GM12878 (cell line): Measurements from ENCODE around the gene TNPO2. TPM values are rescaled to one million over a fixed set of nuclear protein-coding genes. Genes with fewer than 3 reads are reported as not detected.
A peak's percentile ranks its signal among the peaks of the same experiment; 100 is the strongest.

ENCODE experiments used
- ATAC-seq: fragments of 200-7000 bp; cut with Tn5 transposase; 3 replicates; pipeline ENCODE4 v1.9.1; 2020; ENCODE audit warnings: mild to moderate bottlenecking, moderate library complexity
- BruUV-seq: library from RNA; stranded (reverse); fragments of 400-500 nt; replicated peaks from 2 replicates; lab custom pipeline; 2021; lab: Mats Ljungman, UMichigan
- CTCF ChIA-PET: fragments of 300-600 bp; sonication (Branson Sonifier 250); formaldehyde crosslinking; extraction: SDS; loops from one replicate; lab custom pipeline; 2021; ENCODE audit warnings: inconsistent platforms; lab: Yijun Ruan, JAX
- POLR2A ChIA-PET: fragments of 350-600 bp; formaldehyde crosslinking; extraction: SDS; loops from one replicate; lab custom pipeline; 2021; ENCODE audit warnings: inconsistent platforms; lab: Charles Lee
- RAD21 ChIA-PET: fragments of 300-600 bp; sonication (Branson Sonifier 250); formaldehyde crosslinking; loops from one replicate; lab custom pipeline; 2023; ENCODE audit warnings: antibody characterized with exemption; ENCODE audit not compliant: unreplicated experiment; lab: Charles Lee
- SMC1A ChIA-PET: fragments of 300-600 bp; sonication (Branson Sonifier 250); formaldehyde crosslinking; loops from one replicate; lab custom pipeline; 2023; ENCODE audit not compliant: unreplicated experiment, uncharacterized antibody; lab: Charles Lee
- DNase-seq: peaks from one replicate; pipeline ENCODE4 v3.0.0-alpha.2; 2011; ENCODE audit warnings: low read depth, low spot score
- FAIRE-seq: peaks from 3 replicates; lab custom pipeline; 2011; peaks lifted over from hg19 to GRCh38; lab: Jason Lieb, UNC
- H2AFZ ChIP-seq: 2 replicates; pipeline ENCODE4 v1.6.0; 2011; ENCODE audit warnings: low read depth, low read length, control low read depth; ENCODE audit not compliant: control insufficient read depth
- H3K27ac ChIP-seq: 2 replicates; pipeline ENCODE4 v1.5.1; 2011; ENCODE audit warnings: control low read depth; ENCODE audit not compliant: control insufficient read depth, insufficient read depth
- H3K27me3 ChIP-seq, 2 experiments: replicated peaks in 1 of 2; 2 replicates each; pipeline versions ENCODE4 v1.6.0 to v1.6.1; 2011; ENCODE audit warnings: low read length in 1 of 2; ENCODE audit not compliant: control insufficient read depth in 2 of 2, insufficient read depth in 2 of 2
- H3K36me3 ChIP-seq, 2 experiments: 2 replicates each; pipeline ENCODE4 v1.5.1; 2011; ENCODE audit warnings: low read length in 1 of 2; ENCODE audit not compliant: control insufficient read depth in 2 of 2, insufficient read depth in 2 of 2
- H3K4me1 ChIP-seq: 2 replicates; pipeline ENCODE4 v1.6.1; 2011; ENCODE audit warnings: mild to moderate bottlenecking, low read length, moderate library complexity, mixed read lengths; ENCODE audit not compliant: control insufficient read depth, insufficient read depth
- H3K4me2 ChIP-seq: 2 replicates; pipeline ENCODE4 v1.6.0; 2011; ENCODE audit warnings: control low read depth; ENCODE audit not compliant: control insufficient read depth, insufficient read depth
- H3K4me3 ChIP-seq: fragments of 200-600 bp; sonication (generic); 2 replicates; pipeline ENCODE4 v1.5.1; 2016
- H3K79me2 ChIP-seq: 2 replicates; pipeline ENCODE4 v1.6.0; 2011; ENCODE audit warnings: low read length; ENCODE audit not compliant: control insufficient read depth, insufficient read depth
- H3K9ac ChIP-seq: 2 replicates; pipeline ENCODE4 v1.8.0; 2011; ENCODE audit warnings: low read length, control low read depth, mixed read lengths; ENCODE audit not compliant: control insufficient read depth, insufficient read depth
- H3K9me3 ChIP-seq: replicated peaks from 3 replicates; pipeline ENCODE4 v1.5.1; 2011; ENCODE audit warnings: mild to moderate bottlenecking, low read length; ENCODE audit not compliant: control insufficient read depth, insufficient read depth
- H4K20me1 ChIP-seq: 2 replicates; pipeline ENCODE4 v1.6.0; 2011; ENCODE audit not compliant: control insufficient read depth, insufficient read depth
- BCL3 ChIP-seq: IDR thresholded peaks from 2 replicates; pipeline ENCODE4 v1.6.1; 2011; ENCODE audit warnings: borderline replicate concordance, low read depth, mild to moderate bottlenecking, moderate library complexity, low read length; ENCODE audit not compliant: insufficient read depth, poor library complexity, severe bottlenecking
- BCLAF1 ChIP-seq: fragments of 450-650 bp; IDR thresholded peaks from 2 replicates; pipeline ENCODE4 v1.6.1; 2017; ENCODE audit warnings: antibody characterized with exemption, mild to moderate bottlenecking, moderate library complexity
- MYC ChIP-seq: IDR thresholded peaks from 2 replicates; pipeline ENCODE4 v1.6.1; 2011; ENCODE audit warnings: mild to moderate bottlenecking, low read length, moderate library complexity, inconsistent platforms; ENCODE audit not compliant: insufficient read depth, insufficient replicate concordance, insufficient read length, severe bottlenecking
- NKRF ChIP-seq: fragments of 450-650 bp; conservative IDR thresholded peaks from 2 replicates; pipeline ENCODE4 v1.6.1; 2017; ENCODE audit warnings: mild to moderate bottlenecking, moderate library complexity
- NR2C1 ChIP-seq: fragments of 450-650 bp; IDR thresholded peaks from 2 replicates; pipeline ENCODE4 v1.6.1; 2017; ENCODE audit warnings: antibody characterized with exemption, mild to moderate bottlenecking, moderate library complexity
- PML ChIP-seq: IDR thresholded peaks from 2 replicates; pipeline ENCODE4 v1.6.1; 2012; ENCODE audit warnings: low read length, inconsistent platforms
- RBBP5 ChIP-seq: fragments of 200-600 bp; sonication (generic); conservative IDR thresholded peaks from 2 replicates; pipeline ENCODE4 v1.6.1; 2016
- RFX5 ChIP-seq: IDR thresholded peaks from 2 replicates; pipeline ENCODE4 v1.6.1; 2011; ENCODE audit warnings: low read depth, low read length, improper control_type of control experiment
- SIX5 ChIP-seq: IDR thresholded peaks from 2 replicates; pipeline ENCODE4 v1.6.1; 2011; ENCODE audit warnings: mild to moderate bottlenecking, low read depth, low read length, moderate library complexity; ENCODE audit not compliant: severe bottlenecking
- SREBF1 ChIP-seq: IDR thresholded peaks from 2 replicates; pipeline ENCODE4 v1.6.1; 2012; ENCODE audit warnings: mild to moderate bottlenecking, low read length
- SUPT20H ChIP-seq: IDR thresholded peaks from 2 replicates; pipeline ENCODE4 v1.6.1; 2011; ENCODE audit warnings: low read depth, mild to moderate bottlenecking, low read length, moderate library complexity, borderline replicate concordance; ENCODE audit not compliant: control insufficient read depth
- ZBED1 ChIP-seq: IDR thresholded peaks from 2 replicates; pipeline ENCODE4 v1.6.1; 2016; ENCODE audit warnings: borderline replicate concordance
- ZBTB11 ChIP-seq: fragments of 450-650 bp; formaldehyde crosslinking; IDR thresholded peaks from 2 replicates; pipeline ENCODE4 v1.5.0; 2022; ENCODE audit warnings: mild to moderate bottlenecking, missing genetic modification characterization
- ZNF24 ChIP-seq: fragments of 450-650 bp; IDR thresholded peaks from 2 replicates; pipeline ENCODE4 v1.6.1; 2017; ENCODE audit warnings: antibody characterized with exemption, mild to moderate bottlenecking
- WGBS: methylation state at CpG from one replicate; pipeline ENCODE4 v1.1.6; 2016; ENCODE audit warnings: low lambda C conversion rate; ENCODE audit not compliant: insufficient replicate concordance, insufficient coverage; ENCODE audit errors: missing lambda C conversion rate; 5-methylcytosine and 5-hydroxymethylcytosine counted together
- in situ Hi-C: fragments of 300-500 bp; cut with MboI; formaldehyde crosslinking; loops from 9 replicates; pipeline ENCODE4 v1.14.3; 2018; ENCODE audit warnings: mixed read lengths
- intact Hi-C: fragments of 100-400 bp; cut with micrococcal nuclease; formaldehyde crosslinking; loops from one replicate; pipeline ENCODE4 v1.14.2; 2022; ENCODE audit not compliant: unreplicated experiment
- polyA plus RNA-seq, 11 experiments: library from polyadenylated mRNA; depleted of rRNA in 4 of 11; unstranded in 6 of 11; stranded (reverse) in 5 of 11; fragments of >200 nt; fragmentation: Nextera tagmentation in 4 of 11; fragmentation: Illumina TruSeq in 1 of 11; extraction: Ambion mirVana in 4 of 11; extraction: Trizol in 1 of 11; gene quantifications; 1 replicate in 1 of 11; 2 replicates in 10 of 11; pipeline versions ENCODE4 v1.2.1 to v1.2.3, GENCODE V29; 2011 to 2016; ENCODE audit warnings: inconsistent platforms in 2 of 11, missing spikeins in 2 of 11, low read depth in 1 of 11
- total RNA-seq, 4 experiments: library from RNA; depleted of rRNA in 3 of 4; stranded (reverse); fragments of >200 nt in 3 of 4; fragmentation: Illumina TruSeq in 1 of 4; extraction: Trizol in 1 of 4; gene quantifications; 2 replicates each; pipeline versions ENCODE4 v1.2.1 to v1.2.3, GENCODE V29; 2013 to 2021

Gene TNPO2
- total and polyA plus RNA-seq, 10 of the 15 experiments (the other 5 are each of a cell fraction or from before 2014, with no cell fraction given): 5.5 to 99.7 (median 29.6) TPM

- POLR2A ChIA-PET: interaction anchor here (0.6 to 1.8 kb wide), 4 partner anchors 10 to 682 kb away, joined by 3 to 4 read pairs (median 3); partner anchors contain the start of genes ZNF490 and ZNF791
- Histone ChIP-seq H3K9me3 (no peaks in the 10 kb centered on the region), H3K79me2 (peaks cover 52% of the 10 kb centered on the region), H3K9ac (peak overlapping the region; percentile 99), H3K27me3 (no peaks in the 10 kb centered on the region), H3K27ac (peak overlapping the region; percentile 100), H3K4me3 (peak overlapping the region; percentile 92), H2AFZ (no peak overlapping the region), H3K4me2 (peak overlapping the region; percentile 60), H4K20me1 (no peaks in the 10 kb centered on the region), H3K4me1 (peaks cover 30% of the 10 kb centered on the region), H3K36me3 (peaks cover 12 to 19% of the 10 kb centered on the region in 2 experiments)
- RAD21 ChIA-PET: interaction anchor here (1.0 kb wide), 1 partner anchor 65 kb away, joined by 3 read pairs; no protein-coding TSS in a partner anchor
- CTCF ChIA-PET: interaction anchor here (2.0 to 2.3 kb wide), 2 partner anchors 57 to 105 kb away, joined by 5 to 11 read pairs; partner anchors contain the start of genes ZNF490 and ZNF791
- DNase-seq (no peak), FAIRE-seq (no peak), ATAC-seq (no peak)
- intact Hi-C loops (no loop called here), in situ Hi-C loops (no loop called here)
- SMC1A ChIA-PET: interaction anchor here (1.3 kb wide), 2 partner anchors 57 to 94 kb away, joined by 3 to 4 read pairs; partner anchors contain the start of genes ZNF490 and ZNF791
- 50% methylated on average over 8 of the region's 8 CpGs for WGBS
- BruUV-seq: no TSS peak
- TF ChIP-seq SIX5: no peak
- no peak for TF ChIP-seq PML
- TF ChIP-seq MYC: no peak
- TF ChIP-seq RBBP5: no peak
- TF ChIP-seq BCL3: no peak
- TF ChIP-seq ZBED1: no peak
- no peak for TF ChIP-seq SUPT20H
- no peak for TF ChIP-seq BCLAF1
- TF ChIP-seq SREBF1: no peak
- TF ChIP-seq ZBTB11 (CRISPR knock-in tag): no peak
- TF ChIP-seq NR2C1: no peak
- no peak for TF ChIP-seq NKRF
- no peak for TF ChIP-seq RFX5
- no peak for TF ChIP-seq ZNF24
Observed at GRCh38 chr19:12668346-12668745, 55.4 kb downstream of the TNPO2 start.
